HG03196 (cell line): ENCODE results near the gene PROCA1.
"Not testable (repeated sequence)": the region's sequence is repeated elsewhere in the genome, so short reads cannot be mapped to it uniquely, and the experiment has no call there.

Experiments
- ATAC-seq: cut with Tn5 transposase; IDR thresholded peaks from one replicate; pipeline ENCODE4 v1.9.1; 2021; ENCODE audit not compliant: unreplicated experiment

PROCA1 gene

DNA sequence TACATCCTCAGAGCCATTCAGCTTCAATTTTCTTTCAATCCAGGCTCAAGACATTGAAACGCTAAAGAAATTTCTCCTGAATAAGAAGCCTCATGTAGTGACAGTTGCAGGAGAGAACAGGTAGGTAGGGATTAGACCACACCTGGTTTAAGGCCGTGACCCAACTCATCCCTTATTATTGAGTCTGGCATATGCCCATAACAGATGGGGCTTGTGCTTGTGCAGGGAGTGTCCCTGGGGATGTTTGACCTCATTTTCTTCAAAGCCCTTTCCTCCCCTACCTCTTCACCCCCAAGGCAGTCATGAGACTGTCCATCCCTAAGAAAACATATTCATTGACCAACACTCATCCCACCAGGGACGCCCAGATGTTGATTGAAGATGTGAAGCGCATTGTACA, 25.4 kb downstream of the PROCA1 start:
- no peak for ATAC-seq

DNA sequence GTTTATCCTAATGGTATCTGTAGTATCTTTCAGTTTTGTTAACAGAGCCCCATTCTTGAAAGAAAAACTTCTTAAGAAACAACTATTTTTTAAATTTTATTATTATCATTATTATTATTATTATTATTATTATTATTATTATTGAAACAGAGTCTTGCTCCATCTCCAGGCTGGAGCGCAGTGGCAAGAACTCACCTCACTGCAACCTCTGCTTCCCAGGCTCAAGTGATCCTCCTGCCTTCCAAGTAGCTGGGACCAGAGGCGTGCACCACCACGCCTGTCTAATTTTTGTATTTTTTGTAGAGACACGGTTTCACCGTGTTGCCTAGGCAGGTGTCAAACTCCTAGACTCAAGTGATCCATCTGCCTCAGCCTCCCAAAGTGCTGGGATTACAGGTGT, 26.3 kb downstream of the PROCA1 start:
- no peak for ATAC-seq

DNA sequence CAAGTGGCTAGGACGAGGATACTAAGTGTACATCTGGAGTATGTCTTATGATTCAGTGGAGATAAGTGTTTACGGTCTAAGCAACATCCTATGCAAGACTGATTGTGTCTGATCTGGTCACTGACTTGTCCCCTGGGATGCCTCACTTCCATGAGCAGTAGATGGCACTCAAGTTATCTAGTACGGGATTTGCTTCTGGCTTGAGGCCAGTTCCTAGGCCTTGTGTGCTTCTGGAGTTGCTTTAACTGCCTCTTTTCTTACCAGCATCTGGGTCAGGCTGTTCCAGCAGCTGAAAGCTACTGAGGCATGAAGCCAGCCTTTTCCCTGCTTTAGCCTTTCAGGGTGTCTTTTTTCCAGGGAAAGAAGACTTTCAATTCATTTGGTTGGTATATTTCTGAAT, 26.7 kb downstream of the PROCA1 start:
- ATAC-seq, result no peak

DNA sequence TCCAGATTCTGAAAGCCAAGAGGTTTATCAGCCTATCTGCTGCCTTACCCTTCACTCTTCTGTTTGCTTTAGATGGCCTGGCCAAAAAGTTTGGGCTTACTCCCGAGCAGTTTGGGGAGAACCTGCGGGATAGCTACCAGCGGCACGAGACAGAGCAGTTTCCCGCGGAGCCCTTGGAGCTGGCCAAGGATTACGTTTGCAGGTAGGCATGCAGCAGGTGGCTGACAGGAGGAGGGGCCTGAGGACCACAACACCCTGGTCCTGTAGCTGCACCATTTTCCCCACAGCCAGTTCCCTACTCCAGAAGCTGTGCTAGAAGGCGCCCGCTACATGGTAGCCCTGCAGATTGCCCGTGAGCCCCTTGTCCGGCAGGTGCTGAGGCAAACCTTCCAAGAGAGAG, 29.0 kb downstream of the PROCA1 start:
- no peak for ATAC-seq

DNA sequence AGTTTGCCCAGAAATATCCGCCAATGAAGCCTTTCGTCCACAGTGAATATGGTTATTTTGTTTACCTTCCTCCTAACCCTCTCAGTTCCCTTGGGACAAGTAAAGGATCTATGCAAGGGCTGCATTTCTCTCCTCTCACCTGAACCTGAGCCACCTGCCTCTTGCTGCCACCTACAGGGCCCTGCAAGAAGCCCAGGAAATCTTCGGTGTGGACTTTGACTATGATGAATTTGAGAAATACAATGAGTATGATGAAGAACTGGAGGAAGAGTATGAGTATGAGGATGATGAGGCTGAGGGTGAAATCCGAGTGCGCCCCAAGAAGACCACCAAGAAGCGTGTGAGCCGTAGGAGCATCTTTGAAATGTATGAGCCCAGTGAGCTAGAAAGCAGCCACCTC, 35.7 kb downstream of the PROCA1 start:
- ATAC-seq, result no peak

DNA sequence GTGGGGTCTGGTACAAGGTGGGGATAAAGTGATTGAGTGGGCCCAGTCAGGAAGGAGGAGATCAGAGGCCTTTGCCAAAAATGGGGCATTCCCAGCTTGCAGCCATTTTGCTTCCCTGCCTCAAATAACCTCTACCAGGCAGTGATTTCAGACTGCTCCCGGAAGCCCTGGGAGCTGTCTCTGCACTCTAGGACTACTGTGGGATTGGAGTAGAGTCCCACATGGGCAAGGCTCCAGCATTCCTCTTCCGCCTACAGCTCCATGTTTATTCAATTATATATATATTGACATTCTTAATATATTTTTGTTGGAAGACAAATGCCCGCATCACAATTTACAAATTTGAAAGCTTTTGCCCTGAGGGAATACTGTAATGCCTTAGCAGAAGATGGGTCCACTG, 36.2 kb downstream of the PROCA1 start:
- no peak for ATAC-seq

DNA sequence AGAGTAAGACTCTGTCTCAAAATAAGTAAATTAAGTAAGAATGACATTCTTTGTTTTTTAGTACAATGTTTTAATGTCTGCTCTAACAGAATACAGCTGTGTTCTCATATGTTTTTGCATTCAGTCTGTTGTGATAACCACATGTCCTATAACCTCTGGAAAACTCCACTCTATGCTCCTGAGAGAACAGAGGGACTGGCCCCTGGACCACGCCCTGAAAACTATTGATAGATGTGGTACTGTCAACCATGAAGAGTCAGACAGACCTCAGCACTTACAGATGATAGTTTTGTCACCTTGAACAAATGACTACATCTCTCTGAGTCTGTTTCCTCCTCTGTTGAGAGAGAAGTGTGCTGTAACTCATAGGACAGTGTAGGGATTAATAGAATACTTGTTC, 41.8 kb downstream of the PROCA1 start:
- no peak for ATAC-seq

DNA sequence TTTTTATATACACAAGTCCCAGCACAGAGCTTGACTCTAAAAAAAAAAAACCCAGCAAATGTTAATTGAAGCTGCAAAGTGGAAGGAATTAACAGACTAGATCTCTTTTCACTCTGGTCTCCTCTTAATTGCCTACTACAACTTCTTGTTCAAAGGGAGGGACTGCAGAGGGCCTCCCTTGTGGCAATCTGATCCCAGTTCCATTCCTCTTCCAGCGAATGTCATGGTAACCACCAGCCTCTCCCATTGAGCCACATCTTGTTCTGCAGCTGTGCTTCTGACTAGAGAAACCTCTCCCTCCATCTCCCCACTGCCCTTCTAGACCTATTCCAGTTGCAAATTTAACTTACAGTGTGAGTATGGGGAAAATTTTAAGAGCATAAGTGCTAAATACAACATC, 43.8 kb downstream of the PROCA1 start:
- ATAC-seq, result no peak

DNA sequence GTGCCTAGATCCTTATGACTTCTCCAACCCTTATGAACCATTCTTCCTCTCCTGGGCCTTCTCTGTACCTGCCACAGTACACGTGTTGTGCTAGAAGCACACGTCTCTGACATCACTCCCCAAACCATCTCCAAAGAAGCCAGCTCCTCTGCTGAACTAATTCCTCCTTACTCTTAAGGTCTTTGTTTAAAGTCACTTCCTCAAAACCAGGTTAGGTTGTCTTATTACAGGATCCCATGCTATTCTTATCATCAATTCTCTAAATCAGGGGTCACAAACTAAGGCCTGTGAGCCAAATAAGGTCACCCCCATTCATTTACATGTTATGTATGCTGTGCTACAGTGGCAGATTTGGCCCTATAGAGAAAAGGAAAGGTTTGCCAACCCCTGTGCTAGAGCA, 45.7 kb downstream of the PROCA1 start:
- ATAC-seq, result no peak

DNA sequence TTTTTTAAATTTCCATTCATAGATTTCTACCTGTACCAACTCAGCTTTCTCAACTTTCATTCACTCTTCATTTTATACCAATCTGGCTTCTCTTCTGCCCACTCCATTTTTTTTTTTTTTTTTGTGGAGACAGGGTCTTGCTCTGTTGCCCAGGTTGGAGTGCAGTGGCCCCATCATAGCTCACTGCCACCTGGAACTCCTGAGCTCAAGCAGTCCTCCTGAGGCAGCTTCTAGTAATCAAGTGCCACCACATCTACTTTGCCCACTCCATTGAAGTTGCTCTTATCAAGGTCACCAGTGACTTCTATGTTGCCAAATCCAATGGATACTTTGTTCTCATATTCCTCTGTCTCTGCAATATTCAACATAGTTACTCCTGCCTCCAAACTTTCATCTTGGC, 48.0 kb downstream of the PROCA1 start:
- ATAC-seq, result no peak

DNA sequence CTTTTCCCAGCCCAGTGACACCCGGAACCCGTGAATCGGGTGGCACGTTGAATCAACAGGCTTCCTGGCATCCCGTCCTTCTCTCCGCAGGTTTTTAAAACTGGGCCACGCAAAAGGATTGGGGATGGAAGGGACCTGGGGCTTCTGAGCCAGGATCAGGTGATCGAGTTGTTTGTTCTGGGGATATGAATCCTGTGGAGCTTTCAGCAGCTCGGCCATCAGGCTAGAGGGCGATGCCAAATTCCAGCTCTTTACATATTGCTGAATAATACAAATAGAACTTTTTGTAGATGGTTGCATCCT, 49.2 kb downstream of the PROCA1 start:
- peak; percentile 3 for ATAC-seq

DNA sequence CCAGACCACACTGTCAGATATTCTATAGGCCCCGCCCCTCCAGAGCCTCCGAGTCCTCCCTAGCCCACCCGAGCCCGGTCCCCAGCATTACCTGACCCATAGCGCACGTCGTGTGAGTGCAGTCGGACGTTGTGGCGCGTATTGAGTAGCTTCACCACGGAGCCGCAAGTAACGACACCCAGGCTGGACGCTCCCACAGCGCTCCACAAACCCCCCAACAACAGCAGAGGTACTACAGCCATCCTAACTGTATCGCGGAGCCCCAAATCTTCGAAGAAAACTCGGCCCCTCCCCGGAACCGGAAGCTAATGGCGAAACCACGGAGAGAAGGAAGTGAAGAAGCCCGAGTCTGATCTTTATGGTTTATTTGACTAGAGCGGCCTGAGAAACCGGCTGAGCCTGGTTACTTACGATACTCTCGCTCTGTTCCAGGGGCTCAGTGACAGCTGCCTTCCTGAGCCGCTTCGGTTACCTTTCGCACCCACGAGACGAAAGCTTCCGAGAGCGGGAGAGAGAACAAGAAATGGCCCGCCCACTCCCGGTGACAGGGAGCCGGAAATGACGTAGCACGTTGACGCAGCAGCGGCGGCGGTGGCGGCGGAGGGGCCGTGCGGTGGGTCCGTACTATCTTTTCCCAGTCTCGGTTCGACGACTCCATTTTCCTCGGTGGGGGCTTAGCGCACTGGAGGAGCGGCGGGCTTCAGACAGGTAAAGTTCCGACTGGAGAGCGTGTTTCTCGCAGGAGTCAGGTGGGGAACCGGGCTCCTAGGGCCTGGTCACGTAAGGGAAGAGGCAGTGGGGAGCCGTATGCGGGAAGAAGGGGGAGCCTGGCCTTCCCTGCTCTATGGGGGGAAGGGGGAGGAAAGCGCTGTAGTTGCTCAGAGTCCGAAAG, 49.8 kb downstream of the PROCA1 start, which contains the start of the genes SDF2 and SUPT6H:
Gene SDF2, minus strand, starts transcription at position 272 of the 892 bp plus-strand sequence. Its CDS starts 30 bp downstream, at position 242.
Gene SUPT6H, plus strand, starts transcription at position 571 of the 892 bp plus-strand sequence. CDS start 11,197 bp downstream, outside the sequence.
- peak; percentile 86 for ATAC-seq

DNA sequence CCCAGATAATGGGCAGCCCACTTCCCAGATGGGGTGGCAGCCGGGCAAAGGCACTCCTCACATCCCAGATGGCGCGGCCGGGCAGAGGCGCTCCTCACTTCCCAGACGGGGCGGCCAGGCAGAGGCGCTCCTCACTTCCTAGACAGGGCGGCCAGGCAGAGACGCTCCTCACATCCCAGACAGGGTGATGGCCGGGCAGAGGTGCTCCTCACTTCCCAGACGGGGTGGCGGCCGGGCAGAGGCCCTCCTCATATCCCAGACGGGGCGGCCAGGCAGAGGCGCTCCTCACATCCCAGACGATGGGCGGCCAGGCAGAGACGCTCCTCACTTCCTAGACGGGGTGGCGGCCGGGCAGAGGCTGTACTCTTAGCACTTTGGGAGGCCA, 52.2 kb downstream of the PROCA1 start:
- ATAC-seq, result not testable (repeated sequence)

DNA sequence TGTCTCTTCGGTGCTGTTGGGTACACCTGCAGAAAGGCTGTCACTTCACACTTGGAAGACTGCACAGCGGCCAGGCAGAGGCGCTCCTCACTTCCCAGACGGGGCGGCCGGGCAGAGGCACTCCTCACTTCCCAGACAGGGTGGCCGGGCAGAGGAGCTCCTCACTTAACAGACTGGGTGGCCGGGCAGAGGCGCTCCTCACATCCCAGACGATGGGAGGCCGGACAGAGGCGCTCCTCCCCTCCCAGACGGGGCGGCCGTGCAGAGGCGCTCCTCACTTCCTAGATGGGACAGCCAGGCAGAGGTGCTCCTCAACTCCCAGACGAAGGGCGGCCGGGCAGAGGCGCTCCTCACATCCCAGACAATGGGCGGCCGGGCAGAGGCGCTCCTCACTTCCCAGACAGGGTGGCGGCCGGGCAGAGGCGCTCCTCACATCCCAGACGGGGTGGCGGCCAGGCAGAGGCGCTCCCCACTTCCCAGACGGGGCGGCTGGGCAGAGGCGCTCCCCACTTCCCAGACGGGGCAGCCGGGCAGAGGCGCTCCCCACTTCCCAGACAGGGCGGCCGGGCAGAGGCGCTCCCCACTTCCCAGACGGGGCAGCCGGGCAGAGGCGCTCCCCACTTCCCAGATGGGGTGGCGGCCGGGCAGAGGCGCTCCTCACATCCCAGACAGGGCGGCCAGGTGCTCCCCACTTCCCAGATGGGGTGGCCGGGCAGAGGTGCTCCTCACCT, 52.8 kb downstream of the PROCA1 start:
- ATAC-seq, result not testable (repeated sequence)

DNA sequence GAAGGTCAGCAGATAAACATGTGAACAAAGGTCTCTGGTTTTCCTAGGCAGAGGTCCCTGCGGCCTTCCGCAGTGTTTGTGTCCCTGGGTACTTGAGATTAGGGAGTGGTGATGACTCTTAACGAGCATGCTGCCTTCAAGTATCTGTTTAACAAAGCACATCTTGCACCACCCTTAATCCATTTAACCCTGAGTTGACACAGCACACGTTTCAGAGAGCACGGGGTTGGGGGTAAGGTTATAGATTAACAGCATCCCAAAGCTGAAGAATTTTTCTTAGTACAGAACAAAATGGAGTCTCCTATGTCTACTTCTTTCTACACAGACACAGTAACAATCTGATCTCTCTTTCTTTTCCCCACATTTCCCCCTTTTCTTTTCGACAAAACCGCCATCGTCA, 53.3 kb downstream of the PROCA1 start:
- ATAC-seq, result not testable (repeated sequence)

DNA sequence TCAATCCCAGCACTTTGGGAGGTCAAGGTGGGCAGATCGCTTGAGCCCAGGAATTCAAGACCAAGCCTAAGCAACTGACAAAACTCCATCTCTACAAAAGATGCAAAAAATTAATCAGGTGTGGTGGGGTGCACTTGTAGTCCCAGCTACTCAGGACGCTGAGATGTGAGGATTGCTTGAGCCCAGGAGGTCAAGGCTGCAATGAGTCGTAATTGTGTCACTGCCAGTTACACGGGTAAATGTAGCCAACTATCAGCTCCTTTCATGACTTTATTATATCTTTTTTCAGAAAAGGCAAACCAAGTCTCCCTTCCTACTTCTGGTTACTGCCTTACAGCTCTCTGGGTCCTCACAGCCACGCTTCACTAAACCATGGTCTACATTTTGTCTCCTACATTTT, 53.9 kb downstream of the PROCA1 start:
- ATAC-seq, result no peak

DNA sequence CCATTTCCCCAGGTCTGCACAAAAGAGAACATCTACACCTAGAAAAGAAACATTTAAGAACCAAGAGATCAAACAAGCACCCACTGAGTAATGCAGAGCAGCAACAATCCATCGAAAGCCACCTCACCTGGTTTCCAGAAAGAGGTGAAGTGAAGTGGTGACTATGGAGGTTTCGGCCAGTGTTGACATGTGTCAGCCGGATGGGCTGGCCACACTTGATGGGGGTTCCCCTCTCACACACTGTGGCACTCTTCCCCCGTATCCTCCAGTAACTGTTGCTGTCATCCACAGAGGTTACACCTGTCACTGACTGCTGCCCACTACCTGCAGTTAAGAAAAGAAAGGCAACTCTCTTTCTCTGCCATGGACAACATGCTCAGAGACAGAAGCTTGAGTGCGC, 56.5 kb downstream of the PROCA1 start:
- ATAC-seq, result no peak
